Mesenteric fat pad (tissue), 1 donor: ENCODE data around the gene PPP6R1. TPM values are rescaled to one million over a fixed set of nuclear protein-coding genes. Genes with fewer than 3 reads are reported as not detected.

Experiments
- DNase-seq: peaks from one replicate; pipeline ENCODE4 v3.0.0-alpha.2; 2020; ENCODE audit warnings: low spot score
- total RNA-seq: library from RNA; stranded (reverse); fragmentation: NEBNext Ultra II Directional; extraction: Animal tissue kit (Norgen Biotek cat#: 25700); gene quantifications from one replicate; pipeline ENCODE4 v1.2.1, GENCODE V29; 2021
- donor health status: DM: yes; HTN: yes; CAD: no.

PPP6R1 gene
- total RNA-seq, 1 donor from 2014 or later = 49.4 TPM

DNA sequence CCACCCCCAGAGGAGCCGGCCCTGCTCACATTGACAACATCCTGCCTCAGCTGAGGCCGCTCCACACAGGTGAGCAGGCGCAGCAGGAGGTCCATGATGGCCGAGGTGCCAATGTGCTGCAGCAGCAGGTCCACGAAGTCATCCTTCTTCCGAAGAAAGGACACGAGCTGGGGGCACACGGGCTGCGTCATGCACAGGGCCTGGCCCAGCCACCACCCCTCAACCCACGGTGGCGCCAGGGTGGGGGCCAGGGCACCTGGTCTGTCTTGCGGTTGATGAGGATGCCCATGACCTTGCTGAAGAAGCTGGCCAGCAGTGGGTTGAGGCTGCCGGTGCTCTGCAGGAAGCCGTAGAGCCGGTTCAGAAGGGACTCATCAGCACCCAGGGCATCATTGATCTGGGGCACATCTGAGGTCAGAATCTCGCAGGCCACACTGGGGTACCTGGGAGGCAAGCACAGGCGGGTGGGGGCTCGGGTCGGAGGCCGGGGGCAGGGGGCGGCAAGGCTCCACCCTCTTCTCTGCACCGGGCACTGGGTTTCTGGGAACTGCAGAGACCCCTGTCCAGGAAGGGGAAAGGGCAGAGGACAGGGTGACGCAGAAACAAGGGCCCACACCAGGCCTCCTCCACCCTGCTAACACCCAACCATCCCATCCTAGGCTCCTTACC, 13.4 kb downstream of the PPP6R1 start:
- no peak for DNase-seq

DNA sequence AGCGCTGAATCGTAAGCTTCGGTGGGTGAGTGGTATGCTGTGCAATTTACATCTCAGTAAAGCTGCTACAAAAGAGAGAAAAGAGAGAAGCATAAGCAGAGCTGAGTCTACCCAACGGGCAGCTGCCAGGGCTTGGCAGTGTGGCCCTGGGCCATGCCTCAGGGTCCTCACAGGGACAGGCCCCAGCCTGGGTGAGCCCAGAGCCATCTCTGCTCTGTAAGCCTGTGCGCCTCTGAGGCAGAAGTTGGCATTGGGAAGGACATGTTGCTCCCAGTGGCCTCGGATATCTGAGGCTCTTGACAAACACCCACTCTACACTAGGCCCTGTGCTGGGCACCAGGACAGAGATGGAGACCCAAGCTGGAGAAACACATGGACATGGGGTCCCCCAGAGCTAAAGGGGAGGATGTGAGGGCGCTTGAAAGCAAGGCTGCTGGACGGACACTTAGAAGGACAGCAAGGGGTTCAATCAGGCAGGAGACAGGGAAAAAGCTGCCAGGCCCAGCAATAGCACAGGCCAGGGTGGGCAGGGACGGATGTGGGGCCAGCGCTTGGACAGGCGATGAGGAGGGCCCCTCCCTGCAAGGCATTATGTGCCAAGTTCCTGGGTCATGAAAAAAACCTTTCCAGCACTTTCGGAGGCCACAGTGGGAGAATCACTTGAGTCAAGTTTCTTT, 14.7 kb downstream of the PPP6R1 start:
- no peak for DNase-seq

DNA sequence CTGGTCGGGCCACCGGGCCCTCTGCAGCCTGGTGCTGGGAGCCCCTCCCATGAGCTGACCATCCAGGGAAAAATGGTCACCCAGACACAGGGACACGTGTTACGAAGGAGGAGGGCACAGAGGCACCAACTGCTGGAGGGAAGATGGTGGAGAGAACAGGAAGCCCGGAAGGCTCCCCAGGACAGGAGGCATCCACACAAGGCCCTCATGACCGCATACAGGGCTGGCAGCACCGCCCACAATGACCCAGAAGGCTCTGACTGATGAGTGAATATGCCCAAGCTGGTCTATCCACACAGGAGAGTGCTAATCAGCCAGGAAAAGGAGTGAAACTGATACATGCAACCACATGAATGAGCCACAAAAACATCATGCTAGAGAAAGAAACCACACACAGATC, 16.3 kb downstream of the PPP6R1 start:
- DNase-seq = no peak

GRCh38 chr19:55241935-55242464, 16.8 kb downstream of the PPP6R1 start:
- no peak for DNase-seq

DNA sequence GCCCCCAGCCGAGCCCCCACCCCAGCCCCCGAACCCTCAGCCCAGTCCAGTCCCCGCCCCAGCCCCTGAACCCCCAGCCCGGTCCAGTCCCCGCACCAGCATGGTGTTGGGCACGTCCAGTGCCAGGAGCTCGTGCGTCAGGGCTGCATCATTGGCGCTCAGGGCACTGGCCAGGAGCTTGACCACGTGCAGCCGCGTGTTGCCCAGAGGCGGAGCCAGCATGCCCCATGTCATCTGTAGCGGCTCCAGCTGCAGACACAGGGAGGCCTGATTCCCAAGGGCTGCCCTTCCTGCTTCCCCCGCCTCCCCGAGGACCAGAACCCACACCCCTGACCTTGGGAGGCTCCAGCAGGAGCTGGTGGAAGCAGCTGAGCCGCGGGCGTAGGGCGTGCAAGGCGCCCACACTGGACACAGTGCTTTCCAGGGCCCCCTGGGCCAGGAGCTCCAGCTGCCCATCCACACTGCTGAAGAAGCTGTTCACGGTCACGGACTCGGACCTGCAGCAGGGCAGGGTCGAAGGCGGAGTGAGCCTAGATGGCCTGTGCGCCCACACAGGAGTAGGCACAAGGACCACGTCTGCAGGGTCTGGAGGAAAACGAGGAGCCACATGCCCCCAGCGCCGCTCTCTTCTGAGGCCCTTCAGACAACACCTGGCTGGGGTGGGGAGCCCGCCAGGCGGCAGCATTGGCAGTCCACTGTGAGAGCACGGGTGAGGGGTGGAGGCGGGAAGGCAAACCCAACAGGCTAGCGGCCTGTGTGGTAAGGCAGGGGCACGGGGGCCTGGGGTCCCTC, 17.5 kb downstream of the PPP6R1 start:
- DNase-seq = no peak

GRCh38 chr19:55240713-55241020, 18.1 kb downstream of the PPP6R1 start:
- no peak for DNase-seq

DNA sequence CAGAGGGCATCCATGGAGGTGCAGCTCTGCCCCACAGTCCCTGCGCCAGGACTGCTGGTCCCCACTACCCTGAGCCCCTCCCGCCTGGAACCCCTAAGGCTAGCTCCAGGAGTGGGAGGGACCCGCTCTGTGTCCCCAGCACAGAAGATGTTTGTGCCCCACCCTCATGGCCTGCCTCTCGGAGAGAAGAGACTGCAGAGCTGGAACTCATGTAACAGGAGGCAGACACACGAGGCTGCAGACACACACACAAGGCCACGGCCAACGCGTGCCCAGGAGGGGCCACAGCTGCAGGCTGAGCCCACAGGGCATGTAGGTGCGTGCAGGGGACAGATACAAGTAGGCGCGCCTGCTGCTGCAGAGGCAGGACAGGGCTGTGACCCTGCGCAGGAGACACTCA, 19.8 kb downstream of the PPP6R1 start:
- no peak for DNase-seq

- DNase-seq = no peak
Measured at GRCh38 chr19:55238030-55238429, 20.8 kb downstream of the PPP6R1 start.

- no peak for DNase-seq
Measured at GRCh38 chr19:55232986-55233385, 25.8 kb downstream of the PPP6R1 start.

- DNase-seq = no peak
Measured at GRCh38 chr19:55232286-55232602, 26.6 kb downstream of the PPP6R1 start.

- DNase-seq = no peak
Measured at GRCh38 chr19:55231391-55232285, 27.2 kb downstream of the PPP6R1 start.

DNA sequence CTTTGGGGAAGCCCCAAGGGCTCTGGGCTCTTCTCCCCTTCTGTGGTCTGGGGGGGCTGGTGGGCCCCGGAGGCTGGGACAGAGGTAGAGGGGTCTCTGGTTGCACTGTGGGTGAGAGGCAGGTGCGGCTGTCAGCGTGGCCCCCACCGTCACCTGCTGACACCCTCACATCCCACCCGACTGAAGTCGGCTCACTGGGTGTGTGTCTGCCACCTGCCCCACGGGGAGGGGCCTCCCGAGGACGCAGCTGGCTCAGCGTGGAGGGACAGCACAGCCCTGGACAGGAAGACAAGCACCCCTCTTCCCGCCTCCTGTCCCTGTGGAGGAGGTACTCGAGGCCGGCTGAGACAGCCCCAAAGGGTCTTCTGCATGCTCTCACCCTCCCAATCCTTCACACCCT, 28.0 kb downstream of the PPP6R1 start:
- DNase-seq = no peak

- DNase-seq = no peak
Measured at GRCh38 chr19:55230329-55230728, 28.5 kb downstream of the PPP6R1 start.

DNA sequence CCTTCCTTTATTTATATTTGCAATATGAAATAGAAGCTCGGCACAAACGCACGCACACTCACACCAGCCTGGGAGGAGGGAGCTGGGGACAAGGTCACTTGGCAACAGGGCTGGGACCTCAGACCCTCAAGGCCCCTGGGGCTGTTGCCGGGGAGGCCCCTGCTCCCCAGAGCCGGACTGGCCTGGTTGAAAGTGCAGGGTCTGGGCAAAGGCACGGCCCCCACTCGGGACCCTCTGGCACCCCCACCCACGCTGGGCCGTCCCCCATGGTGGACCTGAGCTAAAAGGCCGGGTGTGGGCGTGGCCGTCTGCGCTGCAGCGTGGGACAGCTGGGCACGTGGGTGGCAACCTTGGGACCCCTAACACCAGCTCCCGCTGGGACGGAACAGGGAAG, 29.0 kb downstream of the PPP6R1 start:
- DNase-seq = no peak

DNA sequence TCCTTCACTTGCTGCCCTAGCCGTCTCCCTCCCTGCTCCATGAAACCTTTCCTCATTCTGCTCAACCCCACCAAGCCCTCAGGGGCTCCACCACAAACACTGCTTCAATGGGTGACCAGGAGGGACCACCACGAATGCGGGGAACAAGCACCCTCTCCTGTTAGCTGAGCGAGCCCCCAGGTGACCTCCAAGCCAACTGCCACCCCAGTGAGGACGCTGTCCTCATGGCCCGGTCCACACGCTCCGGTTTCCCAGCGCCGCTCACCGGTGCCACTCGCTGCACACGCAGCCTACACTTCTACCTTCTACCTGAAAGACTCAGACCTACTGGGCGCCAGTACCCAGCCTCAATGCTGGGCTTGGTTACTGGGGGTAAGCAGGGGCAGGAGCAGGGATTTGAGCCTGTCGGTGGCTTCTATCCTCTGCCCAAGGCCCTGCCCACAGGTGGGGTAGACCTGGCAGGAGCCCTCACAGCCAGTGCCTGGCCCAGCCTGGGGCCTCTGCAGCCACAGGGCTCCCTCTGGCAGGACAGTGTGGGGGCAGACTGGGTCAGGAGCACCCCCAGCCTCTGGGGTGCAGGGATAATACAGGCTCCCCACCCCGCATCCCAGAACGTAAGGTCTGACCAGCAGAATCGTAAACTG, 29.6 kb downstream of the PPP6R1 start:
- DNase-seq = no peak

DNA sequence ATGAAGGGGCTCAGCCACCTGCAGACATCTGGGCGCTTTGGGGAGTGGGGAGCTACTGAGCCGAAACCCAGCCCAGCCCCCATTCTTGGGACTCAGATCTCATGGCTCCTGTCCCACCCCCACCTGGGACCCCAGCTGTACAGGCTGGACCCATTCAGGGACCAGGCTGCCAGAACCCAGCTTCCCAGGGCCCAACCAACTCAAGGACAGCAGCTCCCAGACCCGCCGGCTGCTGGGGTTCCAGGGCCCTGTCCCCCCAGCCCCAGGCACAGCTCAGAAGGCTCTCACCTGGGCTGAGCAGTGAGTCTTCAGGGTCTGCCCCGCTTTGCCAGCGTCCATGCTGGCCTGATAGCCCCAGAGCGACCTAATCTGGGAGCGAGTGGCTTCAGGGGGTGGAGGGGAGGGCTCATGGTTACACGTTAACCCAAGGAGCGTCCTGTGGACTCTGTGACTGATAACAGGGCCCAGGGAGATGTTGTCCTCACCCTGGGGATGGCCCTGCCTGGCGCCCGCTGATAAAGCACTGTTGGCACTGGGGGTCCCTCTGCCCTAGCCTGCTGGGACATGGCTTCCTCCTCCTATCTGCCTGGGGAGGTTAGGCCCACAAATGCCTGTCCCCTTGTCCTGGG, 30.3 kb downstream of the PPP6R1 start, which contains the start of gene TMEM86B:
Gene TMEM86B (minus strand): TSS at position 361 of the 629 bp plus-strand sequence. CDS start 22 bp downstream, at position 339.
- DNase-seq = no peak

GRCh38 chr19:55228015-55228391, 30.8 kb downstream of the PPP6R1 start:
- no peak for DNase-seq

- DNase-seq = no peak
Measured at GRCh38 chr19:55227241-55228014, 31.4 kb downstream of the PPP6R1 start.

DNA sequence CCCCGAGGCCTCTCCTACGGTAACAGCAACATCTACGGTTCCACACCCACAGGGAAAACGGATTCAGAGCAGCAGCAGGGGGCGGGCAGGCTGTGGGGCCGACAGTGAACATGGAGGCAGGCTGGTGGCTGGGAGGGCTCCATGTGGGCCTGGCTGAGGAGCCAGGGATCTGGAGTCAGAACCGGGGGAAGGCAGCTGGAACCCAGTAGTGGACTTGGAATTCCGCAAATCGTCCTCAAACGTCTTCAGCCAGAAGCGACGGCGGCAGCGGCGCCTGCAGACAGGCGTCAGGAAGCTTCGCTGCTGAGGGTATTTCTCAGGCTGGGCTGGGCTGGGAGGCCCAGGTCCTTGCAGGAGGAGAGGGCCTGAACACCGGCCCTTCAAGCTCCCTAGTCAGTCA, 32.0 kb downstream of the PPP6R1 start:
- DNase-seq = no peak

DNA sequence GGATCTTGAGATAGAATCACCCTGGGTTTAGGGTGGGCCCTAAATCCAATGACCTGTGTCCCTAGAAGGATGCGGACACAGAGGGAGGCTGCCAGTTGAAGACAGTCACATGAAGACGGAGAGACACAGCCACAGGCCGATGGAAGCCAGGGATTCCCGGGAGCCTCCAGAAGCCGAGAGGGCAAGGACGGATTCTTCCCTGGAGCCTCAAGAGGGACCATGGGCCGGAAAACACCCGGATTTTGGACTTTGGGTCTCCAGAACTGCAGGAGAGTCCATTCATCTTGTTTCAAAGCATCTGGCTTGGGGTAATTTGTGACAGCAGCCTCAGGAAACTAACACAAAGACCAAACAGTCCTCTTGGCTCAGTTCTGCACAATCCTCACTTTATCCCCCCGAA, 32.5 kb downstream of the PPP6R1 start:
- no peak for DNase-seq
